Naive thymus-derived CD4-positive, alpha-beta T cell (primary cell): ENCODE data around the gene ZNF654. TPM values are rescaled to one million over a fixed set of nuclear protein-coding genes. Genes with fewer than 3 reads are reported as not detected.

Experiments
- ATAC-seq: fragments of 150-1000 bp; cut with Tn5 transposase; 2 replicates; pipeline ENCODE4 v1.10.0; 2021; ENCODE audit warnings: mild to moderate bottlenecking, moderate library complexity
- CTCF ChIA-PET: fragments of 350-600 bp; sonication (Branson Sonifier 250); formaldehyde crosslinking; loops from one replicate; lab custom pipeline; 2021; ENCODE audit warnings: antibody characterized with exemption; lab: Charles Lee
- POLR2A ChIA-PET: fragments of 350-600 bp; sonication (Branson Sonifier 250); formaldehyde crosslinking; loops from one replicate; lab custom pipeline; 2021; ENCODE audit warnings: antibody characterized with exemption, inconsistent platforms; lab: Charles Lee
- DNase-seq, 9 donors: peaks; one replicate each; pipeline versions ENCODE4 v3.0.0 to v3.0.0-alpha.2; 2020 to 2022; ENCODE audit warnings: mixed read lengths in 1 of 9
- H3K27ac ChIP-seq: one replicate; pipeline ENCODE4 v1.7.0; 2013; ENCODE audit warnings: mild to moderate bottlenecking, low read depth, low read length, moderate library complexity
- H3K27me3 ChIP-seq, 2 donors: one replicate each; pipeline ENCODE4 v1.7.0; 2013; ENCODE audit warnings: low read length in 2 of 2, mild to moderate bottlenecking in 2 of 2, moderate library complexity in 2 of 2; ENCODE audit not compliant: control insufficient read depth in 2 of 2, insufficient read depth in 2 of 2
- H3K36me3 ChIP-seq, 3 experiments: 1 replicate in 2 of 3; 2 replicates in 1 of 3; pipeline ENCODE4 v1.7.0; 2013; ENCODE audit warnings: low read length in 3 of 3, mild to moderate bottlenecking in 3 of 3, moderate library complexity in 1 of 3; ENCODE audit not compliant: insufficient read depth in 3 of 3, control insufficient read depth in 2 of 3
- H3K4me1 ChIP-seq, 2 donors: one replicate each; pipeline ENCODE4 v1.7.0; 2013; ENCODE audit warnings: low read length in 2 of 2, mild to moderate bottlenecking in 2 of 2, moderate library complexity in 1 of 2; ENCODE audit not compliant: control insufficient read depth in 2 of 2, insufficient read depth in 2 of 2
- H3K4me3 ChIP-seq: 2 replicates; pipeline ENCODE4 v1.7.0; 2013; ENCODE audit warnings: mild to moderate bottlenecking, low read length
- H3K9me3 ChIP-seq, 3 experiments: 1 replicate in 2 of 3; 2 replicates in 1 of 3; pipeline ENCODE4 v1.7.0; 2013; ENCODE audit warnings: low read length in 3 of 3; ENCODE audit not compliant: control insufficient read depth in 2 of 3
- H3K27ac Mint-ChIP-seq, 9 donors: one replicate each; pipeline ENCODE4 v1.8.0; 2020 to 2022; ENCODE audit warnings: mixed read lengths in 9 of 9, mild to moderate bottlenecking in 8 of 9, moderate library complexity in 5 of 9, inconsistent platforms in 2 of 9
- H3K27me3 Mint-ChIP-seq, 5 donors: one replicate each; pipeline ENCODE4 v1.8.0; 2021 to 2022; ENCODE audit warnings: mixed read lengths in 5 of 5, mild to moderate bottlenecking in 1 of 5
- H3K36me3 Mint-ChIP-seq, 5 donors: one replicate each; pipeline ENCODE4 v1.8.0; 2020 to 2022; ENCODE audit warnings: mixed read lengths in 5 of 5, mild to moderate bottlenecking in 3 of 5, inconsistent platforms in 1 of 5
- H3K4me1 Mint-ChIP-seq, 7 donors: one replicate each; pipeline ENCODE4 v1.8.0; 2020 to 2022; ENCODE audit warnings: mixed read lengths in 7 of 7, mild to moderate bottlenecking in 3 of 7, inconsistent platforms in 1 of 7
- H3K4me3 Mint-ChIP-seq, 10 donors: one replicate each; pipeline ENCODE4 v1.8.0; 2020 to 2022; ENCODE audit warnings: mild to moderate bottlenecking in 10 of 10, mixed read lengths in 10 of 10, moderate library complexity in 6 of 10, inconsistent platforms in 2 of 10
- H3K9me3 Mint-ChIP-seq, 11 donors: one replicate each; pipeline ENCODE4 v1.8.0; 2020 to 2022; ENCODE audit warnings: mixed read lengths in 11 of 11, mild to moderate bottlenecking in 4 of 11, inconsistent platforms in 1 of 11, moderate library complexity in 1 of 11
- intact Hi-C, 2 donors: fragments of 100-400 bp; cut with micrococcal nuclease; formaldehyde crosslinking; loops; one replicate each; pipeline ENCODE4 v1.15.1; 2023
- polyA plus RNA-seq, 2 donors: library from polyadenylated mRNA; unstranded; fragments of 300-500 nt; fragmentation: Illumina TruSeq; gene quantifications; one replicate each; pipeline ENCODE4 v1.2.3, GENCODE V29; 2021
- total RNA-seq, 6 experiments: library from RNA in 5 of 6; stranded (reverse) in 5 of 6; gene quantifications; 1 replicate in 5 of 6; 2 replicates in 1 of 6; pipeline ENCODE4 v1.2.3 and lab custom pipeline; 2021 to 2026

ZNF654 gene
- total and polyA plus RNA-seq, 7 experiments from 2014 or later = 11.4 to 32.2 (median 13.3) TPM

DNA sequence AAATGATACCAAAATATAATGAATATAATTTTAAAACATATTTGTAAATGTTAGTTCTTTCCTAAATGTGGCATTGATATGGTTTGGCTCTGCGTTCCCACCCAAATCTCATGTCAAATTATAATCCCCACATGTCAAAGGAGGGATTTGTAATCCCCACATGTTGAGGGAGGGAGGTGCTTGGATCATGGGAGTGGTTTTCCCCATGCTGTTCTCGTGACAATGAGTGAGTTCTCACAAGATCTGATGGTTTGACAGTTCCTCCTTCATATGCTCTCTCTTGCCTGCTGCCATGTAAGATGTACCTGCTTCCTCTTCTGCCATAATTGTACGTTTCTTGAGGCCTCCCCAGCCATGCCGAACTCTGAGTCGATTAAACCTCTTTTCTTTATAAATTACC, 12.3 kb upstream of the ZNF654 start:
- DNase-seq = no peak
- Histone ChIP-seq H3K4me3 (no peak overlapping the region), H3K36me3 (no peaks in the 10 kb centered on the region), H3K4me1 (no peaks in the 10 kb centered on the region), H3K9me3 (no peaks in the 10 kb centered on the region), H3K27ac (no peak overlapping the region), H3K27me3 (no peaks in the 10 kb centered on the region)
- Mint-ChIP-seq H3K4me1 (peaks cover 3 to 20% (median 16%) of the 10 kb centered on the region in 7 donors), H3K9me3 (peaks cover 0 to 2% (median 0%) of the 10 kb centered on the region in 11 donors), H3K27ac (peak overlapping the region in 1 of 9 donors; percentile 54), H3K36me3 (peaks cover 0 to 2% (median 0%) of the 10 kb centered on the region in 5 donors), H3K27me3 (no peaks in the 10 kb centered on the region), H3K4me3 (peak overlapping the region in 5 of 10 donors; percentile 7 to 47 (median 37))
- ChIA-PET POLR2A (interaction anchor here (0.7 to 1.4 kb wide), 2 partner anchors 8 to 12 kb away, joined by 3 read pairs; partner anchors contain the start of gene CGGBP1), CTCF (no interaction called here)
- intact Hi-C loops = no loop called here
- ATAC-seq = no peak

DNA sequence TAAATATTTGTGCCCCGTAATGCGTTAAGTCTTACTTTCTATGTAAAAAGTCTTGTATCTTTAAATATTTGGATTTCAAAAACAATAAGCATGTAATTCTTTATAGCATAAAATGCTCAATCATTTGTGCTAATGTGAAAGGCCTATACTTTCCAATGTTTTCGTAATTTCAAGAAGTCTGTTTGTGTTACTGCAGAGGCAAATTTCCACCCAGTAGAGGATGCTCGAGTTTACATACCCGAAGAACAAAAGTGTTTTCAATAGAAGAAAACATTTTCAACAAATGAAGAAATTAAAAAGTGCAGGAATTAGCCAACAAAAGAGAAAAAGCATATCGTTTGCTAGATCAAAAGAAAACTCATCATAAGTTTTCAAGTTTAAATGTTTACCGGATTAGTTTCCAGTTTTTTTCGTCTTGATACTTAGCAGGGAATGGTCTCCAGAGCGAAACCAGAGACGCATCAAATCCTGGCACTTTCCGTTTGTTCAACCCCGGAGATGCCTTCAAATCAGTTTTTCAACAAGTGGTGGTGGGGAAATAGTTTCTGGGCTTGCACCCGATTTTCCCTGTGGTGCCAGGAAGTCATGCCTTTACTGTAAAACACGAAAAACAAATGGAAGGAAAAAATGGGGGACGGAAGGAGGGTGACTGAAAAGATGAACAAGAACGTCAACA, 1.3 kb upstream of the ZNF654 start:
- peak in 5 of 9 donors; percentile 8 to 29 (median 13) for DNase-seq
- peak overlapping the region; percentile 85 to 97 (median 94) for H3K27ac Mint-ChIP-seq

DNA sequence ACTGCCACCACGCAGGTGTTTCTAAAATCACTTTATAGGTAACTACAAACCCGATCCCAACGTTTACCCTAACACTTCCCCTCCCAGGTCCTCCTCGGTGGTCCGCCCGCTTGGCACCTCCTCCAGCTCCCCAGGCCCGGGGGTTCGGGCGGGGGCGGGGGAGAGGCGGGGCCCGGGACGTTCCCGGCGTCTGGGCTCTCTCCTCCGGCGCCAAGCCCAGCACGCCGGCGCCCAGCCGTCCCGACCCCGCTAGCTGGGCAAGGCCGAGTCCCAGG, 812 bp upstream of the ZNF654 start:
- peak overlapping the region; percentile 95 to 100 (median 98) for H3K4me3 Mint-ChIP-seq
- Histone ChIP-seq H3K27ac (peak overlapping the region; percentile 81), H3K27me3 (no peaks in the 10 kb centered on the region), H3K4me3 (peak overlapping the region; percentile 87), H3K4me1 (peaks cover 16 to 28% of the 10 kb centered on the region in 2 donors), H3K9me3 (no peaks in the 10 kb centered on the region), H3K36me3 (peaks cover 0 to 22% (median 7%) of the 10 kb centered on the region in 3 experiments)
- H3K27ac Mint-ChIP-seq = peak overlapping the region; percentile 90 to 99 (median 96)
- H3K36me3 Mint-ChIP-seq = peaks cover 12 to 34% (median 25%) of the 10 kb centered on the region in 5 donors
- ChIA-PET POLR2A (interaction anchor here (0.5 to 2.2 kb wide), 12 partner anchors 8 to 181 kb away, joined by 3 to 72 read pairs (median 6); partner anchors contain the start of gene C3orf38), CTCF (no interaction called here)
- intact Hi-C loops = loop anchor here (2.0 to 5.0 kb wide), 4 partner anchors 36 to 286 kb away; no protein-coding TSS in a partner anchor
- ATAC-seq (no peak), DNase-seq (no peak)
- H3K9me3 Mint-ChIP-seq = no peaks in the 10 kb centered on the region
- peaks cover 45 to 75% (median 64%) of the 10 kb centered on the region in 7 donors for H3K4me1 Mint-ChIP-seq
- no peaks in the 10 kb centered on the region for H3K27me3 Mint-ChIP-seq

More for the DNA sequence above, 1.3 kb upstream of the ZNF654 start:
- no peaks in the 10 kb centered on the region for H3K27me3 Mint-ChIP-seq
- intact Hi-C loops = loop anchor here (2.0 to 5.0 kb wide), 4 partner anchors 35 to 285 kb away; no protein-coding TSS in a partner anchor
- peaks cover 0 to 22% (median 7%) of the 10 kb centered on the region in 3 experiments for H3K36me3 ChIP-seq
- no peaks in the 10 kb centered on the region for H3K27me3 ChIP-seq
- peaks cover 16 to 28% of the 10 kb centered on the region in 2 donors for H3K4me1 ChIP-seq
- peak overlapping the region; percentile 81 for H3K27ac ChIP-seq
- H3K36me3 Mint-ChIP-seq = peaks cover 12 to 34% (median 25%) of the 10 kb centered on the region in 5 donors
- H3K4me3 ChIP-seq = peak overlapping the region; percentile 87
- ATAC-seq = no peak
- peak overlapping the region; percentile 94 to 100 (median 98) for H3K4me3 Mint-ChIP-seq
- no peaks in the 10 kb centered on the region for H3K9me3 Mint-ChIP-seq
- H3K9me3 ChIP-seq = no peaks in the 10 kb centered on the region
- ChIA-PET POLR2A (interaction anchor here (0.5 to 2.2 kb wide), 11 partner anchors 7 to 182 kb away, joined by 3 to 72 read pairs (median 8); partner anchors contain the start of gene C3orf38), CTCF (no interaction called here)
- H3K4me1 Mint-ChIP-seq = peaks cover 43 to 75% (median 63%) of the 10 kb centered on the region in 7 donors

DNA sequence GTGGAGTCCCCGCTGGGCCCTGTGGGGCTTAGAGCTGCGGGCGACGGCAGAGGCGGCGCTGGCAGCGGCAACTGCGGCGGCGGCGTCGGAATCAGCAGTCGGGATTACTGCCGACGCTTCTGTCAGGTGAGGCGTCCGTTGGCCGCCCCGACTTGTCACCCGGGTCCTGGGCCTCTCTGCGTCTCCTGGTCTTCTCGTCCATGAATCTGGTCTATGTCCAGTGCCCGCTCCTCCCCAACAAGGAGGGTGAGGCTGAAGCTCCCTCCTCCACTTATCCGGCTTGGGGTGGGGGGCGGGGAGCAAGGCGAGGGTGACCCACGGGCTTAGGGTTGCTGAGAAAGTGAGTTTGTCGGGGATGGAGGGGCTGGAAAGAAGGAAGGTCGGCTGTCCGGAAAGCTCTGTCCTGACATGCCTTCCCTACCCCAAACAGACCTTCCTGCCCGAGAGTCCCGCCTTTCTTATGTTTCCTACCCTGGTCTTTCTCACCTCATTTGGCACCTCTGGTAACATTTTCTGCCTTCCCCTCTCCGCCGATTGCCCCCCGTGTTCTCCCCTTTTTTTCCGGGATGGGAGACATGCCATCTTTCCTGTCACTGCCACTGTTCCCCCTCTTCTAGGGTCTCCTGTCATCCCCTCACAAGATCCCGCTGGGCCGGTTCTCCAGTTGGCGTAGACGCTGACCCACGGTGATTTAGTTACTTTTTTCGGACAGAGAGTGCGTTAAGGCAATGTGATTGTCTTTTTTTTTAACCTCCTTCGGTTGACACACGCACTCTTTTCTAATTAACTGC, 520 bp downstream of the ZNF654 start:
- peaks cover 12 to 32% (median 19%) of the 10 kb centered on the region in 5 donors for H3K36me3 Mint-ChIP-seq
- peak in 4 of 9 donors; percentile 2 to 24 (median 5) for DNase-seq

DNA sequence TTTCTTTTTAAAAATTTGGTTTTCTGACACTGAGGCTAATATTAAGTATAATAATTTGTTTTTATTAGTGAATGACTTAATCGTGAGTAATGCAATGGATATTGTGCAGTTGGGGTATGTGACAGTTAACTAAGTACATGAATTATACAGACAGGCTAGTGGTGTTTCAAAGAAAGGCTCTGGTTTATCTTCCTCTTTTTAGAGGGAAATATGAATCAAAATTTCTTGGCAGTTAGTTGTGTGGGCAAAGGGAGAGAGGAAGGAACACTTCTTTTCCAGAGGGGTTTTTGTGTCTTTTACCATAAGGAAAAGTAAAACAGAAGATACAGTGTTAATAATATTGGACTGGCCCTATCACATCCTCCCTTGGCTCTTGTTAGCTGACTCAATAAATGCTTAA, 2.7 kb downstream of the ZNF654 start:
- peak overlapping the region in 3 of 9 donors; percentile 14 to 17 (median 15) for H3K27ac Mint-ChIP-seq
- Histone ChIP-seq H3K4me1 (peaks cover 16 to 18% of the 10 kb centered on the region in 2 donors), H3K27ac (no peak overlapping the region), H3K9me3 (no peaks in the 10 kb centered on the region), H3K27me3 (no peaks in the 10 kb centered on the region), H3K36me3 (peaks cover 0 to 7% (median 0%) of the 10 kb centered on the region in 3 experiments), H3K4me3 (no peak overlapping the region)
- H3K4me3 Mint-ChIP-seq = peak overlapping the region; percentile 10 to 100 (median 62)
- H3K36me3 Mint-ChIP-seq = peaks cover 0 to 20% (median 4%) of the 10 kb centered on the region in 5 donors
- DNase-seq = no peak
- POLR2A ChIA-PET = interaction anchor here (1.2 kb wide), 1 partner anchor 88 kb away, joined by 5 read pairs; no protein-coding TSS in a partner anchor
- H3K4me1 Mint-ChIP-seq = peaks cover 40 to 67% (median 54%) of the 10 kb centered on the region in 7 donors
- CTCF ChIA-PET = interaction anchor here (0.6 kb wide), 1 partner anchor 44 kb away, joined by 3 read pairs; no protein-coding TSS in a partner anchor
- no peak for ATAC-seq
- H3K9me3 Mint-ChIP-seq = no peaks in the 10 kb centered on the region
- intact Hi-C loops = loop anchor here in 1 of 2 donors (2.0 kb wide), 1 partner anchor 15 kb away; no protein-coding TSS in a partner anchor
- H3K27me3 Mint-ChIP-seq = no peaks in the 10 kb centered on the region

More for the DNA sequence above, 520 bp downstream of the ZNF654 start:
- ChIA-PET POLR2A (interaction anchor here (1.6 to 2.2 kb wide), 7 partner anchors 8 to 90 kb away, joined by 8 to 72 read pairs (median 9); partner anchors contain the start of gene C3orf38), CTCF (no interaction called here)
- Histone ChIP-seq H3K9me3 (no peaks in the 10 kb centered on the region), H3K36me3 (peaks cover 0 to 20% (median 7%) of the 10 kb centered on the region in 3 experiments), H3K27ac (peak overlapping the region; percentile 81), H3K4me3 (peak overlapping the region; percentile 85), H3K27me3 (no peaks in the 10 kb centered on the region), H3K4me1 (peaks cover 16 to 28% of the 10 kb centered on the region in 2 donors)
- no peak for ATAC-seq
- peak overlapping the region; percentile 90 to 99 (median 96) for H3K27ac Mint-ChIP-seq
- intact Hi-C loops = loop anchor here (1.0 to 5.0 kb wide), 8 partner anchors 28 to 832 kb away; partner anchors contain the start of genes C3orf38 (in 2 of the 2) and CHMP2B (in 2 of the 2)
- peak overlapping the region; percentile 95 to 100 (median 98) for H3K4me3 Mint-ChIP-seq
- no peaks in the 10 kb centered on the region for H3K27me3 Mint-ChIP-seq
- peaks cover 53 to 74% (median 66%) of the 10 kb centered on the region in 7 donors for H3K4me1 Mint-ChIP-seq
- no peaks in the 10 kb centered on the region for H3K9me3 Mint-ChIP-seq

DNA sequence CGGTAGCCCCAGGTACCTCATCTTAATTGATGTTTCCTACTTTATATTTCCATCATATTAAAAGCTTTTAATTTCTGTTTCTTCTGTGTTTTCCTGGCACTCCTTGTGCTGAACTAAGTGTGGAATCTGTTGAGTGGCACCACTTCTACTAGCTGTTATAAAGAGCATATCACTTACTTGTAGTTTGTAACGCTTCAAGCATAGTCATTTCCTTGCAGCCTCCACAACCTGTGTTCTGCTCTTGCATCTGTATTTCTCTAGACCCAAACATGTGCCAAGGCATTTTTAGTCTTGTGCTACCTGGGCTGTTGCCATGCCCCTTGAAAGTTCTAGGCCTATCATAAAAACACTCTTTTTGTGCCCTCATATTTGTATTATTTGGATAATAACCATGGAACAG, 16.0 kb downstream of the ZNF654 start:
- Histone ChIP-seq H3K27ac (no peak overlapping the region), H3K36me3 (no peaks in the 10 kb centered on the region), H3K27me3 (no peaks in the 10 kb centered on the region), H3K4me3 (no peak overlapping the region), H3K4me1 (peaks cover 0 to 16% of the 10 kb centered on the region in 2 donors), H3K9me3 (no peaks in the 10 kb centered on the region)
- peaks cover 30 to 88% (median 75%) of the 10 kb centered on the region in 7 donors for H3K4me1 Mint-ChIP-seq
- H3K36me3 Mint-ChIP-seq = peaks cover 0 to 39% (median 28%) of the 10 kb centered on the region in 5 donors
- ATAC-seq (no peak), DNase-seq (no peak)
- intact Hi-C loops = no loop called here
- peak overlapping the region in 3 of 10 donors; percentile 6 to 16 (median 16) for H3K4me3 Mint-ChIP-seq
- H3K27ac Mint-ChIP-seq = peak overlapping the region in 4 of 9 donors; percentile 0 to 27 (median 15)
- ChIA-PET POLR2A (interaction anchor here (1.8 kb wide), 1 partner anchor 15 kb away, joined by 8 read pairs; no protein-coding TSS in a partner anchor), CTCF (no interaction called here)
- H3K27me3 Mint-ChIP-seq = no peaks in the 10 kb centered on the region
- H3K9me3 Mint-ChIP-seq = peaks cover 0 to 15% (median 2%) of the 10 kb centered on the region in 11 donors
